Measurements from ENCODE around the gene C5orf63. TPM values are rescaled to one million over a fixed set of nuclear protein-coding genes. Genes with fewer than 3 reads are reported as not detected.

The C5orf63 gene
- total and polyA plus RNA-seq, 2 of the 8 experiments (the other 6 are each of a cell fraction or from before 2014, with no cell fraction given) = 0.67 to 0.71 TPM

GRCh38 chr5:127077366-127077765 is 4.1 kb upstream of the C5orf63 start:
- H2BK15ac ChIP-seq (ENCODE audit: low read length) = no peak overlapping the region
- no peak overlapping the region for H4K8ac ChIP-seq (ENCODE audit: extremely low read depth, insufficient read depth, low read length)
- FAIRE-seq (no peak), DNase-seq (ENCODE audit: low read depth in 1 of 2, low spot score in 2 of 2) (no peak)
- H2BK120ac ChIP-seq (replicated peaks; ENCODE audit: low read depth, low read length) = peak overlapping the region; percentile 68
- H4K91ac ChIP-seq (replicated peaks; ENCODE audit: insufficient read length, low read length) = peak overlapping the region; percentile 36
- H2AFZ ChIP-seq (ENCODE audit: low read length) = no peak overlapping the region; the same call in 1 of the 2 replicates
- H2BK12ac ChIP-seq (ENCODE audit: low read depth, low read length) = no peak overlapping the region
- H3K9ac ChIP-seq (replicated peaks in 1 of 4; ENCODE audit: extremely low read depth in 1 of 4, low read depth in 3 of 4, low read length in 3 of 4) = no peak overlapping the region
- CTCF ChIA-PET (ENCODE audit: partially characterized antibody) = no interaction called here
- POLR2A ChIA-PET (ENCODE audit: partially characterized antibody) = no interaction called here
- no peak overlapping the region for H3K18ac ChIP-seq (ENCODE audit: extremely low read depth, low read length)
- H3K79me2 ChIP-seq (ENCODE audit: control insufficient read depth in 1 of 2, insufficient read depth in 2 of 2, low read length in 2 of 2) = no peaks in the 10 kb centered on the region
- TF ChIP-seq E2F6 (IDR thresholded peaks at IDR 0.05) (no peak), SP4 (IDR thresholded peaks at IDR 0.05; ENCODE audit: low read length) (no peak), TAF7 (optimal IDR thresholded peaks at IDR 0.05; ENCODE audit: borderline replicate concordance, low read depth, low read length) (no peak), BACH1 (IDR thresholded peaks at IDR 0.05; ENCODE audit: low read length) (no peak), EZH2 (IDR thresholded peaks at IDR 0.05; ENCODE audit: low read depth, low read length, severe bottlenecking) (no peak), CHD1 (IDR thresholded peaks at IDR 0.05; ENCODE audit: low read depth, low read length) (no peak), POLR2AphosphoS5 (IDR thresholded peaks at IDR 0.05; ENCODE audit: low read depth, low read length) (no peak), SIN3A (conservative IDR thresholded peaks at IDR 0.05 in 1 of 2, IDR thresholded peaks at IDR 0.05 in 1 of 2; ENCODE audit: low read depth in 1 of 2, low read length in 2 of 2) (no peak), SAP30 (IDR thresholded peaks at IDR 0.05; ENCODE audit: insufficient read depth, insufficient replicate concordance, low read length) (no peak)
- no peak overlapping the region for H3K4me2 ChIP-seq (ENCODE audit: insufficient read depth in 1 of 2, low read depth in 2 of 2, low read length in 2 of 2)
- H2BK5ac ChIP-seq (ENCODE audit: low read depth, low read length) = no peak overlapping the region
- no peaks in the 10 kb centered on the region for H3K27me3 ChIP-seq (replicated peaks in 1 of 4; ENCODE audit: control insufficient read depth in 3 of 4, extremely low read depth in 1 of 4, insufficient read depth in 3 of 4, low read length in 3 of 4)
- no peaks in the 10 kb centered on the region; the same call in 1 of the 2 replicates for H3K23me2 ChIP-seq (ENCODE audit: low read depth, low read length)
- no peak overlapping the region for H2AK5ac ChIP-seq (ENCODE audit: low read depth, low read length)
- H3K4me1 ChIP-seq (replicated peaks in 1 of 4; ENCODE audit: control insufficient read depth in 3 of 4, insufficient read depth in 4 of 4, low read length in 3 of 4) = peaks cover 4 to 9% (median 7%) of the 10 kb centered on the region in 4 experiments; a peak in 6 of 7 replicates
- no peaks in the 10 kb centered on the region for H4K20me1 ChIP-seq (replicated peaks in 1 of 2; ENCODE audit: control insufficient read depth in 1 of 2, insufficient read depth in 2 of 2, low read length in 2 of 2)
- 0 out of 2 replicates have a peak overlapping the region, but pooled peaks have one; percentile 16 for H2BK20ac ChIP-seq (ENCODE audit: low read length)
- H3K79me1 ChIP-seq (ENCODE audit: low read depth, low read length) = no peaks in the 10 kb centered on the region
- H3K23ac ChIP-seq (ENCODE audit: insufficient read length) = no peak overlapping the region
- WGBS, 2 experiments (ENCODE audit: extremely low coverage in 1 of 2, insufficient coverage in 1 of 2, insufficient read length in 1 of 2, insufficient replicate concordance in 2 of 2, low coverage in 1 of 2, low lambda C conversion rate in 2 of 2, missing lambda C conversion rate in 1 of 2) = 83% methylated on average over 1 of the region's 1 CpG; no CpG with 5 or more reads in 1 of the 2 experiments
- no peaks in the 10 kb centered on the region for H3K36me3 ChIP-seq (ENCODE audit: control insufficient read depth in 2 of 4, insufficient read depth in 4 of 4, low read length in 3 of 4)
- H3K56ac ChIP-seq (replicated peaks; ENCODE audit: insufficient read length, low read depth, low read length) = no peak overlapping the region
- no peaks in the 10 kb centered on the region for H3K9me3 ChIP-seq (ENCODE audit: insufficient read depth in 2 of 2, low read depth in 1 of 2, low read length in 1 of 2)
- no peak overlapping the region for H3K4ac ChIP-seq (replicated peaks; ENCODE audit: insufficient read length, low read depth, low read length)
- no peak overlapping the region for H3K14ac ChIP-seq (ENCODE audit: insufficient read length)
- H4K5ac ChIP-seq (ENCODE audit: insufficient read length, low read depth, low read length) = no peak overlapping the region
- H3K27ac ChIP-seq (ENCODE audit: low read depth, low read length) = no peak overlapping the region
- peak overlapping the region in 1 of 4 experiments; percentile 18; a peak in 1 of 8 replicates for H3K4me3 ChIP-seq (ENCODE audit: extremely low read depth in 1 of 4, insufficient read depth in 2 of 4, low read depth in 3 of 4, low read length in 4 of 4)

All from H1 (cell line).